Mucosa of rectum (tissue), 2 donors: ENCODE data around the gene VWA1.
"Not testable (repeated sequence)": the region's sequence is repeated elsewhere in the genome, so short reads cannot be mapped to it uniquely, and the experiment has no call there.

ENCODE experiments used
- H3K27ac ChIP-seq, 2 donors: one replicate each; pipeline ENCODE4 v1.7.0; 2013; ENCODE audit warnings: inconsistent platforms in 2 of 2, low read depth in 2 of 2, low read length in 2 of 2
- H3K27me3 ChIP-seq, 2 donors: one replicate each; pipeline ENCODE4 v1.7.0; 2013; ENCODE audit warnings: low read length in 2 of 2; ENCODE audit not compliant: control insufficient read depth in 2 of 2, insufficient read depth in 2 of 2
- H3K36me3 ChIP-seq, 2 donors: one replicate each; pipeline ENCODE4 v1.7.0; 2013; ENCODE audit warnings: low read length in 2 of 2; ENCODE audit not compliant: control insufficient read depth in 2 of 2, insufficient read depth in 2 of 2
- H3K4me1 ChIP-seq, 2 donors: one replicate each; pipeline ENCODE4 v1.7.0; 2013; ENCODE audit warnings: low read length in 2 of 2, mild to moderate bottlenecking in 1 of 2; ENCODE audit not compliant: control insufficient read depth in 2 of 2, insufficient read depth in 2 of 2
- H3K4me3 ChIP-seq, 2 donors: one replicate each; pipeline ENCODE4 v1.7.0; 2013; ENCODE audit warnings: low read length in 2 of 2
- H3K9ac ChIP-seq, 2 donors: one replicate each; pipeline ENCODE4 v1.7.0; 2013; ENCODE audit warnings: low read length in 2 of 2, low read depth in 1 of 2, mild to moderate bottlenecking in 1 of 2
- H3K9me3 ChIP-seq, 2 donors: one replicate each; pipeline ENCODE4 v1.7.0; 2013; ENCODE audit warnings: low read length in 2 of 2; ENCODE audit not compliant: control insufficient read depth in 2 of 2
- donor health status: healthy.
- donor health status: Normal muscosa, but diverticular disease.

The VWA1 gene

DNA sequence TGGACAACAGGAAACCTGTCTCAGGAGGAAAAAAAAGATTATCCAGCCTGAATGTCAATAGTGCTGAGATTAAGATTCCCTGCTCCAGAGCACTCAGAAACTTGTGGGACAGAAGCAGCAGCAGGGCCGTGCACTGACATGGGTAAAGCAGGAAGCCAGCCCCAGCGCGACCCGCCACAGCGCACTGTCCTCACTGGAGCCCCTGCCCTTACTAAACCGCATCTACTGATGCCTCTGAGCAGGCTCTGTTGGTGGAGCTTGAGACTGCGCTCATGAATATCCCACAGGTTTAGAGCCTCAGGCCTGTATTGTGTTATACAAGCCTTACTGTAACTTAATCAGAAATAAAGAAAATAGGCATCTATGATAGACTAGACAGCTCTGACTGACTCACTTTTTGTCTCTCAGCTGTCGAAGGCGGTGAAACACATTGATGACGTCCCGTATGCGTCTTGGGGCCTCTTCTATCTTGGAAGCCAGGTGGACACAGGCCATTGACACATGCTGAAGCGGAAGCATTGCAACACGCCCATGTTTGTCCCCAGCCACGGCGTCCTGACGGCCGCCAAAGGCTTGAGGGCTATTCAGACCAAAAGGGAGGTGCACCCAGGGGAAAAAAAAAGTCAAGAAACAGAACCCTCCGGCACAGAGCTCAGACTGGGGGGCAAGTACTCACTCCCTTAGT lies 37.5 kb upstream of the VWA1 start:
- H3K9ac ChIP-seq: peak overlapping the region; percentile 78 to 84
- H3K4me1 ChIP-seq: peaks cover 18 to 26% of the 10 kb centered on the region in 2 donors
- H3K4me3 ChIP-seq: peak overlapping the region; percentile 82 to 92
- peaks cover 46 to 49% of the 10 kb centered on the region in 2 donors for H3K36me3 ChIP-seq
- H3K27ac ChIP-seq: peak overlapping the region in 1 of 2 donors; percentile 80
- no peaks in the 10 kb centered on the region for H3K9me3 ChIP-seq
- no peaks in the 10 kb centered on the region for H3K27me3 ChIP-seq

DNA sequence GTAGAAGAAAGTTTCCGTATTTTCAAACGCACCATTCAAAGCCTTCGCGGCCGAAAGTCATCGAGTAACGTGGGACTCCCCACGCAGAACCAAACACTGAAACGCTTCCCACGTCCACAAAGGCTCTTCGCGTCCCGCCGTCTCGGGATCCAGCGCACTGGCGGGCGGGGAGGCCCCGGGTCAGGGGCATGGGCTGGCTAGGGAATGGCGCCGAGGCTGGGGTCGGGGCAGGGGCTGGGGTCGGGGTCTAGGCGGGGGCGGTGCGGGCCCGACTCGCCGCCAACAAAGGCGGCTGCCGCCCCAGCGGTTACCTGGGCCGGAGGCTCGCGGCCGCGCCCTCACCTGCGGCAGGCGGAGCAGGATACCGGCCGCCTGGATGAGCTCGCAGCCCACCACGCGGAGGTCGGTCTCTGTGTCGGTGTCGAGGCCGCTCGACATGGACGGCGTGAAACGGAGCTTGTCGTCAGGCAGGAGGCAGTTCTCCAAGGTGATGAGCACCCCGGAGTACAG lies 36.8 kb upstream of the VWA1 start:
- H3K36me3 ChIP-seq: peaks cover 41 to 44% of the 10 kb centered on the region in 2 donors
- peaks cover 18 to 26% of the 10 kb centered on the region in 2 donors for H3K4me1 ChIP-seq
- H3K27me3 ChIP-seq: no peaks in the 10 kb centered on the region

DNA sequence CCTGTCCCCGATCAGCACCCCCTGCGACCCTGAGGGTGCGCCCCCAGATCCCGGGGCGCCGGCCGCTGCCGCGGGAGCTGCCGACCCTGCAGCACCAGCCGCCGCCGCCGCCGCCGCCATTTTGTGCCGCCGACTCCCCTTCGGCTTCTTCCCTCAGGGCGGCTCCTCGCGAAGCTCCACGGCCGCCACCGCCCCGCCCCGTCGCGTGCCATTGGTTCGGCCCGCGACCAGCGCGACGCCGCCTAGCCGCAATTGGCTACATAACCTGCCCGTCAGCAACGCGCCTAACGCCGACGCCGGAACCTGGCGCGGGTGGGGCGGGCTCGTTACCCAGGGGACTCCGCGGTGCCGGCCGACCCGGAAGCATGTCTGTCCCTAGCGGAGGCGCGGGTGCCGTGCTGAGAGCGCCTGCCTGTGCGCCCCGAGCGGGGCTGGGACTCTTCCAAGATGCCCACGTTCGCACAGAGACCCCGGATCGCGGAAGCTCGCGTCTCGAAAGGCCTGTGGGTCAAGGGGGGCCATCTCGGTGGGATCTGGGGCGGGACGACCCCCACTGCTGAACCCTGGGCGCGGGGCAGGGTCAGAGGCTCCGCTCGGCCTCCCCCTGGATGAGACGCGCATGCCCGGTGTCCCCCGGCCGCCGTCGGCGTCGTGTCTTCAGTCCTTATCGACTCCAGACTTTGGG lies 36.2 kb upstream of the VWA1 start, which contains the start of gene CCNL2:
TSS of gene CCNL2 (minus strand) at position 149 of the 685 bp plus-strand sequence. CDS start at position 120, 29 bp downstream.
- H3K9ac ChIP-seq: peak within 1 kb of the TSS; percentile 90 to 91
- peak within 1 kb of the TSS; percentile 56 to 85 for H3K27ac ChIP-seq
- H3K4me1 ChIP-seq: peaks cover 18 to 26% of the 10 kb centered on the region in 2 donors
- no peaks in the 10 kb centered on the region for H3K27me3 ChIP-seq
- no peaks in the 10 kb centered on the region for H3K9me3 ChIP-seq
- peaks cover 36 to 42% of the 10 kb centered on the region in 2 donors for H3K36me3 ChIP-seq
- peak within 1 kb of the TSS; percentile 95 for H3K4me3 ChIP-seq

More for the DNA sequence above, 36.8 kb upstream of the VWA1 start:
- Histone ChIP-seq H3K4me3 (peak overlapping the region; percentile 82 to 92), H3K9ac (peak overlapping the region; percentile 78 to 84), H3K27ac (peak overlapping the region; percentile 46 to 80), H3K9me3 (no peaks in the 10 kb centered on the region)

DNA sequence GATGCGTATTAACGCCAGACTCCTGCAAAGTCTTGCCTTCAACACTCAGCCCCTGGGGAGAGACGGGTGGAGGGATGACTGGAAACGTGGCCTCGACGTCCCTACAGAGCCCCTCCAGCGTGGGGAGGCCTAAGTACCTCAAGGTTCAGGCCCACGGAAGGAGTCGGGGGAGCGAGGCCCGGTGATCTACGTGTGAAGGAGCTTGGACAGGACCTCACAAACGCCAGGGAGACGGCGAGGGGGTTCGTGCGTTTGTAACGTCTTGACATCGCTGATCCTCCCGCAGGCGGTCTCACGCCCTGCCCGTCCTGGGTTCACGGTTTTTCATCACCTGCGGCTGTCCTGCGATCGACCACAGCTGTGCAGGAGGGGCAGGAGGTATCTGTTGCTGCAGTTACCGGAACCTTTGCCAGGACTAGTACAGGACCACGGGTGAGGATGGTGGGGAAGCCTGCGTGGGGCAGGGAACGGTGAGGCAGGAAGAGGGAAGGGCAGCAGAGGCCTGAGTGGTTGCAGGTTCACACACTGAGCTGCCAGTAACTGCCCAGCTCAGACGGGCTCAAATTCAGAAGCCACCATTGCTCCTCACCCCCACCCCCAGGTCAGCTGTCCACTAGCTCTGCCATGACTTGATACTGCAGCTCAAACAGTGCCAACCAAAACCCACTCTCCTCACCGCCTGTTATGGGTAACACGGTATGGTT lies 35.5 kb upstream of the VWA1 start:
- peaks cover 18 to 26% of the 10 kb centered on the region in 2 donors for H3K4me1 ChIP-seq
- H3K27me3 ChIP-seq: no peaks in the 10 kb centered on the region
- peaks cover 38 to 44% of the 10 kb centered on the region in 2 donors for H3K36me3 ChIP-seq
- H3K27ac ChIP-seq: peak overlapping the region; percentile 56 to 85
- peak overlapping the region; percentile 95 for H3K4me3 ChIP-seq
- H3K9me3 ChIP-seq: no peaks in the 10 kb centered on the region
- peak overlapping the region; percentile 90 to 91 for H3K9ac ChIP-seq

DNA sequence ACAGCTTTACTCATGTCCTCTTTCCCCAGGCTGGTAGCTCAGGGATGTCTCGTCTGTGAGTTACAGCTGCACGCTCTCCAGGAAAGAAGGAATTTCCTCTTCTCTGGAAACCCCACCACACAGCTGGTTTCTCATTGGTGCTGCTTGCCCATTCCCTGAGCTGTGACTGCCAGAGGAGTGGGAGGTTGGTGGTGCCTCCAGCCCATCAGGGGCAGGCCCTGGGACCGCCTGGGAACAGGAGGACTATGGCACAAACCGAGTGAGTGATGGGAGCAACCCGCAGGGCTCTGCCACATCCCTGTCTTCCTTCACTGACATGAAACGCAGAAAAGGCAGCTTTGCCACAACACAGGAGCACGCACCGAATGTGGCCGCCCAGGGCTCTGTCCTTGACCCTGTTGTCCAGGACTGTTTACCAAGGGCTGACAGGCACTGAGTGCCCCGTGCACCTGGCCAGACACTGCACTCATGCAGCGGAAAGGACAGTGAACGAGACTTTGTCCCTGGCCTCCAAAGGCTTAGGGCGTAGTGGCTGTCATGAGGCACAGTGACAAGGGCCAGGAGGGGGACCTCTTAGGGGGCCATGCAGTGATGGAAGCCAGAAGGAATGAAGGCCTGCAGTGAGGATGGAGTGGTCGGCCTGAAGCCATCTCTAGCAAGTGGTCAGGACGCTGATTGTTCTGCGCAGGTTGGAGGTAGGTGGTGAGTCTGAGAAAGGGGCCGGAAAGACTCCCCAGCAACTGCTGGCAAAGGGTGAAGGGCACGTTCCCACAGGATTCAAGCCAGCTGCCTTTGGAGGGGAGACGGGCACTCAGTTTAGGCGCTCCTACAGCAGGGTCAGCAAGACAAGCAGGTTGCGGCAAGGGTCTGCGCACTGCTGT lies 34.7 kb upstream of the VWA1 start:
- no peaks in the 10 kb centered on the region for H3K27me3 ChIP-seq
- no peaks in the 10 kb centered on the region for H3K9me3 ChIP-seq
- peaks cover 37 to 43% of the 10 kb centered on the region in 2 donors for H3K36me3 ChIP-seq
- peak overlapping the region in 1 of 2 donors; percentile 90 for H3K9ac ChIP-seq
- peak overlapping the region; percentile 95 for H3K4me3 ChIP-seq
- peaks cover 22 to 27% of the 10 kb centered on the region in 2 donors for H3K4me1 ChIP-seq
- H3K27ac ChIP-seq: no peak overlapping the region

DNA sequence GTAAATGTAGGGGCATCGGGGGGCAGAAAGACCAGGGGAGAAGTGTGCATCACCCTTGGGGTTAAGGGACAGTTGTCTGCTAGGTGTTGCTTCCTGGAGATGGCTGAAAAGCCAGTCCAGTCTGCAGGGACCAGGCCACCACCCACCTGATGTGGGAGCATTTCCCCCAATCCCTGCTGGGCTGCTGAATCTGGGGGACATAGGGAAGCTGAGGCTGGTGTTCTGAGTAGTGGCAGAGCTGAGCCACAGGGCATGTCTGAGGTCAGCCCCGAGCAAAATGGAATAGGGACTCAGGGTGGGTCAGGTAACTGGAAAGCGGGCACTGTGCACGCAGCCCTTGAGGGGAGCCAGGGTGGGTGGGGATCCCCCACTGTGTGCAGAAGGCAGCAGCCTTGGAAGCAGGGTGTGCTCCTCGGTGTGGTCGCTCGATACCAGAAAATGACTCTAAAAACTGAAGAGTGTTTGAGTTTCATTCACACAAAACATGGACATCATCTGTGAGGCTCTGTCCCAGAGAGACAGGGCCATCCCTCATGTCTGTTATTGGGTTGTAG lies 34.0 kb upstream of the VWA1 start:
- H3K4me3 ChIP-seq: no peak overlapping the region
- H3K9me3 ChIP-seq: no peaks in the 10 kb centered on the region
- H3K27ac ChIP-seq: no peak overlapping the region
- peaks cover 37 to 43% of the 10 kb centered on the region in 2 donors for H3K36me3 ChIP-seq
- no peak overlapping the region for H3K9ac ChIP-seq
- peaks cover 27 to 34% of the 10 kb centered on the region in 2 donors for H3K4me1 ChIP-seq
- H3K27me3 ChIP-seq: no peaks in the 10 kb centered on the region

DNA sequence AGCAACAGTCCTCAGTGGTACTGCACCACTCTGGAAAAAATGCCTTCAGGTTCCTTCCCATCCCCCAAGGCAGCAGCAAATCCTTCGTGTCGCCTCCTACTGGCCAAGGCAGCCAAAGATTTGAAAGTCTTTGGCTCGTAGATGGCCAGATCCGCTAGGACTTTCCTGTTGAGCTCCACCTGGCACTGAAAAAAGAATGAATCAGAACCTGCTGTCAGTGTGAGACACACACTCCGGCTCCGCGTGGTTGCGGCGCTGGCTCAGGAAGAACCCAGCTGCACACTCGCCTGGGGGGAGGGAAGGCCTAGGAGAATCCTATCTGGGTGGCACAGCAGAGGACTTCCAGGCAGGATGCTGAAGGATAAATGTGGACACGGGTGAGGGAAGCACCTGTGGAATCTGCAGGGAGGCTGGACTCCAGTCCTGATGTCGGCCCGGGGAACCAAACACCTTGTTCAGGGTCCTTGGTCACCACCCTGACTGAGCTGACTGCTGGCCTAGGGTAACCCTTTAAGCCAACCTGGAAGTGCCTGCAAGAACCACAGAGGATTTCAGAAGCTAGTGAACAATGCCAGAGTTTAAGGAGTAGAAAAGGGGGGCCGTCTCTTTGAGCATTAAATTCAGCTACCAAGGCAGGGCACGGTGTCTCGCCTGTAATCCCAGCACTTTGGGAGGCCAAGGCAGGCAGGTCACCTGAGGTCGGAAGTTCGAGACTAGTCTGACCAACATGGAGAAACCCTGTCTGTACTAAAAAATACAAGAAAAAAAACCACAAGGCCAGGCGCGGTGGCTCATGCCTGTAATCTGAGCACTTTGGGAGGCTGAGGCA lies 33.2 kb upstream of the VWA1 start:
- Histone ChIP-seq H3K9me3 (no peaks in the 10 kb centered on the region), H3K4me3 (no peak overlapping the region), H3K9ac (no peak overlapping the region), H3K36me3 (peaks cover 34 to 39% of the 10 kb centered on the region in 2 donors), H3K4me1 (peaks cover 27 to 34% of the 10 kb centered on the region in 2 donors), H3K27ac (no peak overlapping the region), H3K27me3 (no peaks in the 10 kb centered on the region)

DNA sequence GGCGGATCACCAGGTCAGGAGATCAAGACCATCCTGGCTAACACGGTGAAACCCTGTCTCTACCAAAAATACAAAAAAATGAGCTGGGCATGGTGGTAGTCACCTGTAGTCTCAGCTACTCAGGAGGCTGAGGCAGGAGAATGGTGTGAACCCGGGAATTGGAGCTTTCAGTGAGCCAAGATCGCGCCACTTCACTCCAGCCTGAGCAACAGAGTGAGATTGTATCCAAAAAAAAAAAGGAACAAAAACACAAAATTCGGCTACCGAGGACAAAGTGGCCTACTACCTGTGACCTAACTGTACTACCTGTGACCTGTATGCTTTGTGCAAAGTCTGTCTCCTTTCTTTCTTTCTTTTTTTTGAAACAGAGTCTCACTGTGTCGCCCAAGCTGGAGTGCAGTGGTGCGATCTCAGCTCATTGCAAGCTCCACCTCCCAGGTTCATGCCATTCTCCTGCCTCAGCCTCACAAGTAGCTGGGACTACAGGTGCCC lies 32.5 kb upstream of the VWA1 start:
- H3K36me3 ChIP-seq: peaks cover 28 to 36% of the 10 kb centered on the region in 2 donors
- not testable (repeated sequence) for H3K9ac ChIP-seq, H3K27me3 ChIP-seq, H3K4me3 ChIP-seq, H3K27ac ChIP-seq, H3K9me3 ChIP-seq
- H3K4me1 ChIP-seq: peaks cover 26 to 31% of the 10 kb centered on the region in 2 donors
